Measurements from ENCODE around the gene CFAP74. TPM values are rescaled to one million over a fixed set of nuclear protein-coding genes. Genes with fewer than 3 reads are reported as not detected.

The CFAP74 gene
- total RNA-seq, 4 donors from 2014 or later = 0.35 to 1.1 (median 0.83) TPM; not detected in 1

GRCh38 chr1:1892763-1893120 is 110.8 kb downstream of the CFAP74 start:
- no peak for TF ChIP-seq CTCF (IDR thresholded peaks at IDR 0.05)
- TF ChIP-seq POLR2A (IDR thresholded peaks at IDR 0.05) = no peak
- Histone ChIP-seq H3K4me1 (peaks cover 8 to 69% (median 40%) of the 10 kb centered on the region in 4 donors), H3K27ac (peak overlapping the region; percentile 97 to 99 (median 99)), H3K36me3 (no peaks in the 10 kb centered on the region), H3K9me3 (no peaks in the 10 kb centered on the region), H3K4me3 (peak overlapping the region in 2 of 4 donors; percentile 79 to 94), H3K27me3 (no peaks in the 10 kb centered on the region)
- no peak for DNase-seq

- no peak for DNase-seq
- peaks cover 8 to 70% (median 42%) of the 10 kb centered on the region in 4 donors for H3K4me1 ChIP-seq
- no peaks in the 10 kb centered on the region for H3K9me3 ChIP-seq
- H3K27me3 ChIP-seq = no peaks in the 10 kb centered on the region
- H3K36me3 ChIP-seq = no peaks in the 10 kb centered on the region
- H3K4me3 ChIP-seq = peak overlapping the region; percentile 79 to 95 (median 88)
- peak in 1 of 2 donors; percentile 26 for TF ChIP-seq POLR2A (IDR thresholded peaks at IDR 0.05)
- TF ChIP-seq CTCF (IDR thresholded peaks at IDR 0.05) = no peak
- peak overlapping the region; percentile 97 to 99 (median 99) for H3K27ac ChIP-seq
Observed at GRCh38 chr1:1892079-1892762, 111.4 kb downstream of the CFAP74 start.

GRCh38 chr1:1891349-1892078 is 112.1 kb downstream of the CFAP74 start:
- TF ChIP-seq POLR2A (IDR thresholded peaks at IDR 0.05) (peak in 1 of 2 donors; percentile 56), CTCF (IDR thresholded peaks at IDR 0.05) (no peak)
- H3K4me1 ChIP-seq = peaks cover 8 to 74% (median 42%) of the 10 kb centered on the region in 4 donors
- peak; percentile 88 to 94 (median 89) for DNase-seq
- H3K36me3 ChIP-seq = no peaks in the 10 kb centered on the region
- peak overlapping the region; percentile 79 to 95 (median 88) for H3K4me3 ChIP-seq
- H3K27me3 ChIP-seq = no peaks in the 10 kb centered on the region
- peak overlapping the region; percentile 97 to 99 (median 99) for H3K27ac ChIP-seq
- no peaks in the 10 kb centered on the region for H3K9me3 ChIP-seq

- Histone ChIP-seq H3K4me1 (peaks cover 6 to 66% (median 37%) of the 10 kb centered on the region in 4 donors), H3K9me3 (no peaks in the 10 kb centered on the region), H3K4me3 (peak within 1 kb of the TSS; percentile 79 to 95 (median 88)), H3K27ac (peak within 1 kb of the TSS; percentile 97 to 99 (median 99)), H3K36me3 (no peaks in the 10 kb centered on the region), H3K27me3 (no peaks in the 10 kb centered on the region)
- TF ChIP-seq CTCF (IDR thresholded peaks at IDR 0.05) (peak in 1 of 6 experiments; percentile 7), POLR2A (IDR thresholded peaks at IDR 0.05) (peak in 1 of 2 donors; percentile 89)
- DNase-seq = peak; percentile 82 to 95 (median 93)
Observed at GRCh38 chr1:1890506-1891348, 112.9 kb downstream of the CFAP74 start, which contains the start of gene GNB1. Gene GNB1, minus strand, starts transcription at chr1:1891087. Its CDS starts 65,634 bp downstream, at chr1:1825453.

GRCh38 chr1:1889847-1890505 is 113.6 kb downstream of the CFAP74 start:
- peak; percentile 51 to 76 (median 73) for DNase-seq
- no peaks in the 10 kb centered on the region for H3K9me3 ChIP-seq
- peak overlapping the region; percentile 97 to 99 (median 99) for H3K27ac ChIP-seq
- peak overlapping the region; percentile 79 to 95 (median 88) for H3K4me3 ChIP-seq
- TF ChIP-seq CTCF (IDR thresholded peaks at IDR 0.05) (no peak), POLR2A (IDR thresholded peaks at IDR 0.05) (no peak)
- H3K27me3 ChIP-seq = no peaks in the 10 kb centered on the region
- peaks cover 0 to 59% (median 31%) of the 10 kb centered on the region in 4 donors for H3K4me1 ChIP-seq
- H3K36me3 ChIP-seq = no peaks in the 10 kb centered on the region

Measured in Peyer's patch (tissue), 4 donors.